ENCODE data around the gene FSD1L.
A peak's percentile ranks its signal among the peaks of the same experiment; 100 is the strongest.

The FSD1L gene

DNA sequence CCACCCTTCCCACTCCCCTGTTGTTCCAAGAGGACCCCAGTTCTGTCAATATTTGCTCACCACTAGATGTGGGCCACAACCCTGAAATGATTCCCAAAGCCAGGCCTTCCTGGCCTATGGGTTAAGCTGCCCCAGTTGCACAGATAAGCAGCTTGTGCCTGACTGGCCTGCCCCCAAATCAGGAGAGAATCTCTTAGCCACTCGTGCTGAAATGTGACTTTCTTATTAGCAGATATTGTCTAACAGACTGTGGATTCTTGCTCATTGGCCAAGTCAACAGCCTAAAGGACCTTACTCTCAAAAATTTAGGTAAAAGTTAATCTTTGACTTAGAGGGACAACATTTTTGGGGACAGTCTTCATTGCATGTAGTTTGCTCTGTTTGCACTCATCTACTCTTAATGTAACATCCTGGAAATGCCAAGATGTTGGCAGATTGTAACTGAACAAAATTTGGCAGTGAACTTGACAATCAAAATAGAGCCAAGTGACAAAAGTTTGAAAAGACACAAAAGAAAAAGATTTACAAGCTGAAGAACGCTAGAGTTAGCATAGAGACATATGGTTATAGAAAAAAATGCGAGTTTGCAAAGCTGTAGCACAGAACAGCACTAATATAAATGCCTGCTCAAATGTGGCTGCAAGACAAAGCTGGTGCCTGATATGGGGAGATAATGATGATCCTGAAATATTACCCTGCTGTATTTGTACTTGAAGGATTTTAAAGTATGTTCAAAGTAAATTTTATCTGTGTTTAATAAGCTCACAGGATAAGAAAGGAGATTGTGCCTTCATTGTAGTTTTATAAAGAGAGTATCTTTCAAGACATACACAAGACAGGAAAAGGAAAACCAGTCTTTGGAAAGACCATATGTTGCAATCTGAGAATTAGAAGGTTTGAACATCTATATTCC lies 29.0 kb upstream of the FSD1L start:
- Histone ChIP-seq H3K4me3 (ENCODE audit: low read length) (no peak overlapping the region), H3K27me3 (replicated peaks; ENCODE audit: control insufficient read depth, insufficient read depth, low read length) (no peaks in the 10 kb centered on the region), H3K9me3 (ENCODE audit: control insufficient read depth, low read length) (no peaks in the 10 kb centered on the region), H3K9ac (ENCODE audit: low read length) (no peak overlapping the region), H3K4me1 (ENCODE audit: control insufficient read depth, insufficient read depth, low read length) (peaks cover 12% of the 10 kb centered on the region), H3K36me3 (ENCODE audit: control insufficient read depth, insufficient read depth, low read length, severe bottlenecking) (no peaks in the 10 kb centered on the region)
- no peak for DNase-seq (ENCODE audit: low read depth)

- peaks cover 12% of the 10 kb centered on the region for H3K4me1 ChIP-seq (ENCODE audit: control insufficient read depth, insufficient read depth, low read length)
- no peaks in the 10 kb centered on the region for H3K36me3 ChIP-seq (ENCODE audit: control insufficient read depth, insufficient read depth, low read length, severe bottlenecking)
- H3K9ac ChIP-seq (ENCODE audit: low read length), result no peak overlapping the region
- no peak overlapping the region for H3K4me3 ChIP-seq (ENCODE audit: low read length)
- H3K9me3 ChIP-seq (ENCODE audit: control insufficient read depth, low read length), result no peaks in the 10 kb centered on the region
- DNase-seq (ENCODE audit: low read depth), result no peak
- H3K27me3 ChIP-seq (replicated peaks; ENCODE audit: control insufficient read depth, insufficient read depth, low read length), result no peaks in the 10 kb centered on the region
These were observed 27.8 kb upstream of the FSD1L start for GRCh38 chr9:105419816-105420597.

DNA sequence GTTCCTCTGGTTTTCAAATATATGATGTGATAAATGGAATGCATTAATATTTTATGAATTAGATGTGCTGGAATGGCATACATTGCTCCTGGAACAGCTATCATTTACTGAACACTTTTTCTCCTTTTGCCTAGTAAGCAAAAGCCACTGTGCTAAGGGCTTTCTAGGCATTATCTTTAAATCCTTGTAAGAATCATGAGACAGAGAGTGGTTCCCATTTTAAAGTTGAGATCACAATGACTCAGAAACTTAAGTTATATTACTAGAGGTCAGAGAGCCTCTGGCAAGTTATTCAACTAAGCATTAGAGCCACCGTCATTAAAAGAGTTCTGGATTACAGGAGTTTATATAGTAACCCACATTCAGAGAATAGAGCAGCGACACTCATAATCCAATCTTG lies 26.7 kb upstream of the FSD1L start:
- Histone ChIP-seq H3K27me3 (replicated peaks; ENCODE audit: control insufficient read depth, insufficient read depth, low read length) (no peaks in the 10 kb centered on the region), H3K36me3 (ENCODE audit: control insufficient read depth, insufficient read depth, low read length, severe bottlenecking) (no peaks in the 10 kb centered on the region), H3K4me3 (ENCODE audit: low read length) (no peak overlapping the region), H3K4me1 (ENCODE audit: control insufficient read depth, insufficient read depth, low read length) (peaks cover 8% of the 10 kb centered on the region), H3K9ac (ENCODE audit: low read length) (no peak overlapping the region), H3K9me3 (ENCODE audit: control insufficient read depth, low read length) (no peaks in the 10 kb centered on the region)
- DNase-seq (ENCODE audit: low read depth), result no peak

- no peak for DNase-seq (ENCODE audit: low read depth)
- peaks cover 8% of the 10 kb centered on the region for H3K4me1 ChIP-seq (ENCODE audit: control insufficient read depth, insufficient read depth, low read length)
- H3K9ac ChIP-seq (ENCODE audit: low read length), result no peak overlapping the region
- H3K36me3 ChIP-seq (ENCODE audit: control insufficient read depth, insufficient read depth, low read length, severe bottlenecking), result no peaks in the 10 kb centered on the region
- H3K27me3 ChIP-seq (replicated peaks; ENCODE audit: control insufficient read depth, insufficient read depth, low read length), result no peaks in the 10 kb centered on the region
- H3K4me3 ChIP-seq (ENCODE audit: low read length), result no peak overlapping the region
- H3K9me3 ChIP-seq (ENCODE audit: control insufficient read depth, low read length), result no peaks in the 10 kb centered on the region
These were observed 26.0 kb upstream of the FSD1L start for GRCh38 chr9:105421864-105422263.

DNA sequence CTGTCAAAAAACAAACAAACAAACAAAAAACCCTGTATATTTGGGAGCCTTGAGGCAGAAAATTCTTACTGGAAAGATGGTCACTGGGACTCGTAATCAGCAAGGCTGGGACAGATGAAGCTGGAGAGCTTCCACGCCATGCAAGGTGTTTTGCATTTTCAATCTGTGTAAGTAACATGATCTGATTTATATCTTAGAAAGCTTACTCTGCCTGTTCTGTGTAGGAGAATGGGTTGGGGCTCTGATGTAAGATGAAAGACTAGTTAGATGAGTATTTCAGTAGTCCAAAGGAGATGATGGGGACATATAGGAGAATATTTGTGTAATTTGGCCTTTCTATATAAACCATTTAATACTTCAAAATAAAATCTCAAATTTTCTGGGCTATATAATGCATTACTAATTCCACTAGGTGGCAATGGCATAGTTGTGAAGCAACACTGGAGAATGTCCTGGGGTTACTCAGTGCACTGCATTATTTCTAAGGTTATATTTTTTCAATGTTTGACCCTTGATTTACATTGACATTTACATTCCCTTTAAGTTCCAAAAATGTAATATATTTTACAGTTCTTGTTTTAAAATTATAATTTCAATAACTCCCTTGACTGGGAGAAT lies 21.9 kb upstream of the FSD1L start:
- Histone ChIP-seq H3K9me3 (ENCODE audit: control insufficient read depth, low read length) (no peaks in the 10 kb centered on the region), H3K27me3 (replicated peaks; ENCODE audit: control insufficient read depth, insufficient read depth, low read length) (no peaks in the 10 kb centered on the region), H3K4me1 (ENCODE audit: control insufficient read depth, insufficient read depth, low read length) (no peaks in the 10 kb centered on the region), H3K4me3 (ENCODE audit: low read length) (no peak overlapping the region), H3K9ac (ENCODE audit: low read length) (no peak overlapping the region), H3K36me3 (ENCODE audit: control insufficient read depth, insufficient read depth, low read length, severe bottlenecking) (no peaks in the 10 kb centered on the region)
- peak; percentile 63 for DNase-seq (ENCODE audit: low read depth)

DNA sequence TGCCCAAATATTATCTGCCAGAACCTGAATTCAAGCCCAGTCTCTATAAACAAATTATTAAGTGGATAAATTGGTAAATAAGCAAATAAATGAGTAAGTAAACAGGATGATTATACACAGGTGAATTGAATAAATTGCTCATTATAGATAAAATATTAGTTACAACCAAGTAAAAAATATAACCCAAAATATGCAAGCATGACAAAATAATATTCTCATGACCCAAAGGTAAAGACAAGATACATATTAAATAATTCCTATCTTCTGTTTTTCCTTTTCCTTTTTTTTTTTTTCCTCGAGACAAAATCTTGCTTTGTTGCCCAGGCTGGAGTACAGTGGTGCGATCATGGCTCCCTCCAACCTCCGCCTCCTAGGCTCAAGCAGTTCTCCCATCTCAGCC lies 21.2 kb upstream of the FSD1L start:
- no peaks in the 10 kb centered on the region for H3K4me1 ChIP-seq (ENCODE audit: control insufficient read depth, insufficient read depth, low read length)

GRCh38 chr9:105431424-105432246 lies 16.2 kb upstream of the FSD1L start:
- no peaks in the 10 kb centered on the region for H3K4me1 ChIP-seq (ENCODE audit: control insufficient read depth, insufficient read depth, low read length)
- H3K36me3 ChIP-seq (ENCODE audit: control insufficient read depth, insufficient read depth, low read length, severe bottlenecking), result no peaks in the 10 kb centered on the region
- no peak overlapping the region for H3K9ac ChIP-seq (ENCODE audit: low read length)
- H3K27me3 ChIP-seq (replicated peaks; ENCODE audit: control insufficient read depth, insufficient read depth, low read length), result no peaks in the 10 kb centered on the region
- no peak for DNase-seq (ENCODE audit: low read depth)
- no peaks in the 10 kb centered on the region for H3K9me3 ChIP-seq (ENCODE audit: control insufficient read depth, low read length)
- no peak overlapping the region for H3K4me3 ChIP-seq (ENCODE audit: low read length)

More for the DNA sequence above, 21.2 kb upstream of the FSD1L start:
- no peak for DNase-seq (ENCODE audit: low read depth)
- Histone ChIP-seq H3K36me3 (ENCODE audit: control insufficient read depth, insufficient read depth, low read length, severe bottlenecking) (no peaks in the 10 kb centered on the region), H3K27me3 (replicated peaks; ENCODE audit: control insufficient read depth, insufficient read depth, low read length) (no peaks in the 10 kb centered on the region), H3K9ac (ENCODE audit: low read length) (no peak overlapping the region), H3K9me3 (ENCODE audit: control insufficient read depth, low read length) (no peaks in the 10 kb centered on the region), H3K4me3 (ENCODE audit: low read length) (no peak overlapping the region)

GRCh38 chr9:105432247-105432842 lies 15.5 kb upstream of the FSD1L start:
- no peak for DNase-seq (ENCODE audit: low read depth)
- H3K4me3 ChIP-seq (ENCODE audit: low read length), result no peak overlapping the region
- H3K9ac ChIP-seq (ENCODE audit: low read length), result no peak overlapping the region
- no peaks in the 10 kb centered on the region for H3K27me3 ChIP-seq (replicated peaks; ENCODE audit: control insufficient read depth, insufficient read depth, low read length)
- H3K36me3 ChIP-seq (ENCODE audit: control insufficient read depth, insufficient read depth, low read length, severe bottlenecking), result no peaks in the 10 kb centered on the region
- H3K4me1 ChIP-seq (ENCODE audit: control insufficient read depth, insufficient read depth, low read length), result no peaks in the 10 kb centered on the region
- no peaks in the 10 kb centered on the region for H3K9me3 ChIP-seq (ENCODE audit: control insufficient read depth, low read length)

GRCh38 chr9:105435453-105435852 lies 12.4 kb upstream of the FSD1L start:
- H3K4me1 ChIP-seq (ENCODE audit: control insufficient read depth, insufficient read depth, low read length), result no peaks in the 10 kb centered on the region
- no peaks in the 10 kb centered on the region for H3K36me3 ChIP-seq (ENCODE audit: control insufficient read depth, insufficient read depth, low read length, severe bottlenecking)
- no peaks in the 10 kb centered on the region for H3K27me3 ChIP-seq (replicated peaks; ENCODE audit: control insufficient read depth, insufficient read depth, low read length)
- no peak for DNase-seq (ENCODE audit: low read depth)
- no peaks in the 10 kb centered on the region for H3K9me3 ChIP-seq (ENCODE audit: control insufficient read depth, low read length)
- no peak overlapping the region for H3K9ac ChIP-seq (ENCODE audit: low read length)
- H3K4me3 ChIP-seq (ENCODE audit: low read length), result no peak overlapping the region

DNA sequence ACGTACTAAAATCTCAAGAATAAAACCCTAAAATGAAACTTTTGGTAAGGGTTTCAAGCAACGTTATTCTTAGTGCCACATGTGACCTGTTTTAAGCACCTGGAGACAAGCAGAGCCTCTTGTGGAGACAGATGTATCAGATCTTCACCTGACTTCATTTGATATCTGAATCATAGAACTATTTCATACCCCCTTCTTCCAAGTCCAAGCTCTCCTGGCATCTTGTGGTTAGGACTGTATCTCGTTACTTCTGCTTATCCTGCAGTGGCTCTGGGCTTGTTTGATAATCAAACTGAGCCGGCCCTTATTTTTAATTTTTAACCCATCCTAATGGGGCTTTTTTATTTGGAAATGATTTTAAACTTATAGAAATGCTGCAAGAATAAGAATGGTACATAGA lies 11.1 kb upstream of the FSD1L start:
- Histone ChIP-seq H3K9ac (ENCODE audit: low read length) (no peak overlapping the region), H3K9me3 (ENCODE audit: control insufficient read depth, low read length) (no peaks in the 10 kb centered on the region), H3K4me1 (ENCODE audit: control insufficient read depth, insufficient read depth, low read length) (peaks cover 5% of the 10 kb centered on the region), H3K36me3 (ENCODE audit: control insufficient read depth, insufficient read depth, low read length, severe bottlenecking) (no peaks in the 10 kb centered on the region), H3K27me3 (replicated peaks; ENCODE audit: control insufficient read depth, insufficient read depth, low read length) (no peaks in the 10 kb centered on the region), H3K4me3 (ENCODE audit: low read length) (no peak overlapping the region)
- DNase-seq (ENCODE audit: low read depth), result no peak

Measured in adipocyte (in vitro differentiated cells).